PFSK-1 (cell line): ENCODE results near the gene NT5DC1.

Source experiments
- FOXP2 ChIP-seq: optimal IDR thresholded peaks from 2 replicates; pipeline ENCODE3; 2011; ENCODE audit warnings: borderline replicate concordance, control low read depth, inconsistent platforms; ENCODE audit not compliant: insufficient read depth; ENCODE audit errors: extremely low read length, extremely low read depth
- POLR2AphosphoS5 ChIP-seq: IDR thresholded peaks from 2 replicates; pipeline ENCODE4 v1.6.1; 2012; ENCODE audit warnings: low read depth, mild to moderate bottlenecking, control low read depth, low read length, moderate library complexity
- SIN3A ChIP-seq: IDR thresholded peaks from 2 replicates; pipeline ENCODE4 v1.6.1; 2012; ENCODE audit warnings: mild to moderate bottlenecking, low read length, moderate library complexity, borderline replicate concordance; ENCODE audit not compliant: insufficient read depth
- TAF1 ChIP-seq: IDR thresholded peaks from 2 replicates; pipeline ENCODE4 v1.6.1; 2012; ENCODE audit warnings: low read length, control low read depth, borderline replicate concordance; ENCODE audit not compliant: insufficient read depth
- TF ChIP-seq, protein P1 (sequence below), 2 experiments: IDR thresholded peaks; 2 replicates each; pipeline versions ENCODE4 v1.6.1 to v1.8.0; 2011 to 2012; ENCODE audit warnings: low read depth in 2 of 2, low read length in 2 of 2, control low read depth in 1 of 2, inconsistent platforms in 1 of 2, mild to moderate bottlenecking in 1 of 2, moderate library complexity in 1 of 2; ENCODE audit not compliant: insufficient read depth in 1 of 2

DNA sequence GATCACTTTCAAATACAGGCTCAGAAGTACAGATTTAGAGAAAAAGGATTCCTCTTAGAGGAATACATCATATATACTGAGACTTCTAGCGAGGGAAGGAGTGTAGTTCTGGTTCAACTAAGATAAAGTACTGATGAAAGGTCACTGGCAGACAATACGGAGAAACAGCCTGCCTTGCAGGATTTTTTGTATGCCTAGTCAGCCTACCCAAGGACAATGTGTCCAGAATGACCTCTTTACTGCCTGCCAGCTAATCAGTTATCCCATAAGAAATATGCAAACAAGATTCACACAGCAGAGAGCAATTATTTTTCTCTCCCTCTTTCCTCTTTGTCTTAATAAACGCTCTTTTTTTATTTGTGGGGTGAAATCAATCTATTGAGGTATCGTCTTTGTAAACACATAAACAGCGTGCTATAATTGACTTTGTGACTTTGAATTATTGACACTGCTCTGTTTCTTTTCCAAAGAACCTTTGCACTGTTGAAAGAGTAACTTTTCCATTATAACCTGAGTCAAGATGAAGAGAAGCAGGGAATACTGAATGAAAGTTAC lies 154.7 kb downstream of the NT5DC1 start:
- TF ChIP-seq, protein P1, sequence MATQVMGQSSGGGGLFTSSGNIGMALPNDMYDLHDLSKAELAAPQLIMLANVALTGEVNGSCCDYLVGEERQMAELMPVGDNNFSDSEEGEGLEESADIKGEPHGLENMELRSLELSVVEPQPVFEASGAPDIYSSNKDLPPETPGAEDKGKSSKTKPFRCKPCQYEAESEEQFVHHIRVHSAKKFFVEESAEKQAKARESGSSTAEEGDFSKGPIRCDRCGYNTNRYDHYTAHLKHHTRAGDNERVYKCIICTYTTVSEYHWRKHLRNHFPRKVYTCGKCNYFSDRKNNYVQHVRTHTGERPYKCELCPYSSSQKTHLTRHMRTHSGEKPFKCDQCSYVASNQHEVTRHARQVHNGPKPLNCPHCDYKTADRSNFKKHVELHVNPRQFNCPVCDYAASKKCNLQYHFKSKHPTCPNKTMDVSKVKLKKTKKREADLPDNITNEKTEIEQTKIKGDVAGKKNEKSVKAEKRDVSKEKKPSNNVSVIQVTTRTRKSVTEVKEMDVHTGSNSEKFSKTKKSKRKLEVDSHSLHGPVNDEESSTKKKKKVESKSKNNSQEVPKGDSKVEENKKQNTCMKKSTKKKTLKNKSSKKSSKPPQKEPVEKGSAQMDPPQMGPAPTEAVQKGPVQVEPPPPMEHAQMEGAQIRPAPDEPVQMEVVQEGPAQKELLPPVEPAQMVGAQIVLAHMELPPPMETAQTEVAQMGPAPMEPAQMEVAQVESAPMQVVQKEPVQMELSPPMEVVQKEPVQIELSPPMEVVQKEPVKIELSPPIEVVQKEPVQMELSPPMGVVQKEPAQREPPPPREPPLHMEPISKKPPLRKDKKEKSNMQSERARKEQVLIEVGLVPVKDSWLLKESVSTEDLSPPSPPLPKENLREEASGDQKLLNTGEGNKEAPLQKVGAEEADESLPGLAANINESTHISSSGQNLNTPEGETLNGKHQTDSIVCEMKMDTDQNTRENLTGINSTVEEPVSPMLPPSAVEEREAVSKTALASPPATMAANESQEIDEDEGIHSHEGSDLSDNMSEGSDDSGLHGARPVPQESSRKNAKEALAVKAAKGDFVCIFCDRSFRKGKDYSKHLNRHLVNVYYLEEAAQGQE (IDR thresholded peaks at IDR 0.05; ENCODE audit: insufficient read depth in 1 of 2, low read depth in 2 of 2, low read length in 2 of 2): no peak
- no peak for TF ChIP-seq POLR2AphosphoS5
- TF ChIP-seq SIN3A: no peak
- TF ChIP-seq TAF1: no peak
- TF ChIP-seq FOXP2: no peak
